ENCODE results near the gene ACSS3.
"Not testable (repeated sequence)": the region's sequence is repeated elsewhere in the genome, so short reads cannot be mapped to it uniquely, and the experiment has no call there.

ACSS3 gene

DNA sequence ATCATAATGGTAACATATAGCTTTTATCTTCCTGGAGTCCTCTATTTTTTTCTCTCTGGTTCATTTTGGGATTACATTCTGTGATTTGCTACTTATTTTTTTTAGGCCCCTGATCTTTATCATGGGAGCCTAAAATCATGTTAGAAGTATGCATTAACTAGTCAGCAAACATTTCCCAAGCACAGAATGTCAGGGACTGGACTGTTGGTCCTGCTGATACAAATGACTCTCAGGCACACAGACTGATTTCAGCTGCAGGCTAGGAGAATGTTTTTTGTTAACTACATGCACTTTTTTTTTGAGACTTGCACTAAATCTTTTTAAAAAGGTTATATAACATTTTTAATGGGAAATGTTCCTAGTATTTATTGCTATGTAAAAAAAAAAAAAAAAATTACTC is 131.1 kb downstream of the ACSS3 start:
- in situ Hi-C loops (cut with HindIII; ENCODE audit: low sequenced_read_pairs), result no loop called here
- H3K4me3 ChIP-seq (ENCODE audit: low read depth, low read length), result no peak overlapping the region
- TF ChIP-seq, protein P1, sequence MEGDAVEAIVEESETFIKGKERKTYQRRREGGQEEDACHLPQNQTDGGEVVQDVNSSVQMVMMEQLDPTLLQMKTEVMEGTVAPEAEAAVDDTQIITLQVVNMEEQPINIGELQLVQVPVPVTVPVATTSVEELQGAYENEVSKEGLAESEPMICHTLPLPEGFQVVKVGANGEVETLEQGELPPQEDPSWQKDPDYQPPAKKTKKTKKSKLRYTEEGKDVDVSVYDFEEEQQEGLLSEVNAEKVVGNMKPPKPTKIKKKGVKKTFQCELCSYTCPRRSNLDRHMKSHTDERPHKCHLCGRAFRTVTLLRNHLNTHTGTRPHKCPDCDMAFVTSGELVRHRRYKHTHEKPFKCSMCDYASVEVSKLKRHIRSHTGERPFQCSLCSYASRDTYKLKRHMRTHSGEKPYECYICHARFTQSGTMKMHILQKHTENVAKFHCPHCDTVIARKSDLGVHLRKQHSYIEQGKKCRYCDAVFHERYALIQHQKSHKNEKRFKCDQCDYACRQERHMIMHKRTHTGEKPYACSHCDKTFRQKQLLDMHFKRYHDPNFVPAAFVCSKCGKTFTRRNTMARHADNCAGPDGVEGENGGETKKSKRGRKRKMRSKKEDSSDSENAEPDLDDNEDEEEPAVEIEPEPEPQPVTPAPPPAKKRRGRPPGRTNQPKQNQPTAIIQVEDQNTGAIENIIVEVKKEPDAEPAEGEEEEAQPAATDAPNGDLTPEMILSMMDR (IDR thresholded peaks at IDR 0.05; ENCODE audit: low read depth, low read length, missing control alignments), result no peak
- no peak for DNase-seq (ENCODE audit: low read depth)

DNA sequence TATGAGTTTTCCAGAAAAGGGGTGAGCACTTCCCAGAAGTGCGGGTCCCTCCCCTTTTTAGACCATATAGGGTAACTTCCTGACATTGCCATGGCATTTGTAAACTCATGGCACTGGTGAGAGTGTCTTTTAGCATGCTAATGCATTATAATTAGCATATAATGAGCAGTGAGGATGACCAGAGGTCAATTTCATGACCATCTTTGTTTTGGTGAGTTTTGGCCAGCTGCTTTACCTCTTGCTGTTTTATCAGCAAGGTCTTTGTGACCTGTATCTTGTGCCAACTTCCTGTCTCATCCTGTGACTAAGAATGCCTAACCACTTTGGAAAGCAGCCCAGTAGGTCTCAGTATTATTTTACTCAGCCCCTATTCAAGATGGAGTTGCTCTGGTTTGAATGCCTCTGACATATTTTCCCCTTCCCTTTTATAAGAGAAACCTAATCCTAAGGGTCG is 131.9 kb downstream of the ACSS3 start:
- in situ Hi-C loops (cut with HindIII; ENCODE audit: low sequenced_read_pairs), result not testable (repeated sequence)
- DNase-seq (ENCODE audit: low read depth), result peak; percentile 53

DNA sequence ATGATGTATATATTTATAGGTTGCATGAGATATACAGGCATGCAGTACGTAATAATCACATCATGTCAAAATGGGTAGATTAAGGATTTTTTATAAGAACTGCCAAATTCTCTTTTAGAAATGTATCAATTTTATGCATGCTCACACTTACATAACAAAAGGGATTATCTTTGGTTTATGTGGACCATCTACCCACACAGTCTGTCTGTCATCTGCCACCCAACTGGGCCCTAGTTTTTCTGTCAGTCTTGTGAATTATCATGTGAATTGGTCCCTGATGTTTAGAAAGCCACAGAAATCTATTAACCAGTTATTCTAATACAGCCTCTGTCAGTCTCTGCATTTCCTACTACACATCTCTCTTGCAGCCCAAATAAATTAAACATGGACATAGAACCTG is 133.4 kb downstream of the ACSS3 start:
- no peak for DNase-seq (ENCODE audit: low read depth)
- no peak overlapping the region for H3K4me3 ChIP-seq (ENCODE audit: low read depth, low read length)
- in situ Hi-C loops (cut with HindIII; ENCODE audit: low sequenced_read_pairs), result no loop called here
- TF ChIP-seq, protein P1 (IDR thresholded peaks at IDR 0.05; ENCODE audit: low read depth, low read length, missing control alignments), result no peak

More for the DNA sequence above, 131.9 kb downstream of the ACSS3 start:
- not testable (repeated sequence) for H3K4me3 ChIP-seq (ENCODE audit: low read depth, low read length)

DNA sequence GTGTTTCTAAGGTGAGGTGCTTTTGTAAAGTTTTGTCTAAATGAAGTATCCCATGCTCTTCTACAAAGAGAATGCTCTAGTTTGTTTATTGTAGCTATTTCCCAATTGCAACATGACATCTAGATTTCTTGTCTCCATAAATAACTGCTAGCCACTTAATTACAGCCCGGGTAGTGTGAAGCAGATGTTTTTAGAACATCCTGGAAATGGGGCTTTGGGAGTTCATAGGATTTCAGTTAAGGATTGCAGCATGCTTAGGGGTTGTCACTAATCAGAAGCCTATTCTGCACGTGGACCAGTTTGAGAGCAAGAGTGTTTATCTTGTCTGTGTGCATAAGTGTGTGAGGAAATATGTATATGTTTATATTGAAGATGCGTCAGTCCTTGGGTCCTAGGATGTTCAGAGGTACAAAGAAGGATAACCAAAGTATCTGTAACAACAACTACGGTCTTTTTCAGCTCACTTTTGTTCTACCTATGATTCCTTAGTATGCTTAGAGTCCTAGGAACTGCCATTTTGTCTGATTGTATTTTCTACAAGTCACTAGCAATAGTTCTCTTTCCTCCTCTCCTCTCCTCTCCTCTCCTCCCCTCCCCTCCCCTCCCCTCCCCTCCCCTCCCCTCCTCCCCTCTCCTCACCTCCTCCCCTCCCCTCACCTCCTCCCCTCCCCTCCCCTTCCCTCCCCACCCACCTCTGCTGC is 135.3 kb downstream of the ACSS3 start:
- H3K4me3 ChIP-seq (ENCODE audit: low read depth, low read length), result no peak overlapping the region
- in situ Hi-C loops (cut with HindIII; ENCODE audit: low sequenced_read_pairs), result no loop called here
- no peak for DNase-seq (ENCODE audit: low read depth)
- TF ChIP-seq, protein P1 (IDR thresholded peaks at IDR 0.05; ENCODE audit: low read depth, low read length, missing control alignments), result no peak

DNA sequence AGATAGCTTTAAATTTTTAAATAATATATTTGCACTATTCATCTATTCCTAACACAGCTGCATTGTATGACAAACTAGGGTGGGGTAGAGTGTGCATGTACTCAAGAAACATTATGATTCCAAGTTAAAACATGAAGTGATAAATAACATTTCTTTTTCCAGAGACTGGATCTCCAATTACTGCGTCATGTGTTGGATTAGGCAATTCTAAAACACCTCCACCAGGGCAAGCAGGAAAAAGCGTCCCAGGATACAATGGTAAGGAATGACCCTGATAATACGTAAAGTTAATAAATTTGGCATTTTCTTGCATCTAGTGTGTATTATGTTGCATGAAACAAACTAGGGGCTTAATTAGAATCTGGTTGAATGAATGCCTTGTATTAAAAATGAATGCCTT is 138.9 kb downstream of the ACSS3 start:
- H3K4me3 ChIP-seq (ENCODE audit: low read depth, low read length), result no peak overlapping the region
- no peak for DNase-seq (ENCODE audit: low read depth)
- in situ Hi-C loops (cut with HindIII; ENCODE audit: low sequenced_read_pairs), result no loop called here
- TF ChIP-seq, protein P1 (IDR thresholded peaks at IDR 0.05; ENCODE audit: low read depth, low read length, missing control alignments), result no peak

DNA sequence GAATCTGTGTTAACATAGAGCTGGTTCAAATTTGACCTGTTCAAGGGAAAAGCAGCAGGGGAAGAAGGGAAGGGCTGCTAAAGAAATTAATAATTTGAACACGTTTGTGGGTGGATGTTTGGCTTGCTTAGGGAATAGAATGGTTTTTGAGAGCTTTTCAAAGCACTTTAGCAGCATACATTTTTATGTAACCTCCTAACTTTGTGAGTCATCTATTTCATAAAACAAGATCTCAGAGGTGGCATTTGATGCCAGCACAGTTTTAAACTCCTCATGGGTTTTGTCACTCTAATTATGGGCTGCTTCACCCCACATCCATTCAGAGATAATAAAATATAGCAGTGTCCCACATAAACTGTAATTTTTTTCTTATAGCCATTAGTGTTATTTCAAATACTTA is 143.8 kb downstream of the ACSS3 start:
- no peak for DNase-seq (ENCODE audit: low read depth)
- in situ Hi-C loops (cut with HindIII; ENCODE audit: low sequenced_read_pairs), result no loop called here
- TF ChIP-seq, protein P1 (IDR thresholded peaks at IDR 0.05; ENCODE audit: low read depth, low read length, missing control alignments), result no peak
- no peak overlapping the region for H3K4me3 ChIP-seq (ENCODE audit: low read depth, low read length)

DNA sequence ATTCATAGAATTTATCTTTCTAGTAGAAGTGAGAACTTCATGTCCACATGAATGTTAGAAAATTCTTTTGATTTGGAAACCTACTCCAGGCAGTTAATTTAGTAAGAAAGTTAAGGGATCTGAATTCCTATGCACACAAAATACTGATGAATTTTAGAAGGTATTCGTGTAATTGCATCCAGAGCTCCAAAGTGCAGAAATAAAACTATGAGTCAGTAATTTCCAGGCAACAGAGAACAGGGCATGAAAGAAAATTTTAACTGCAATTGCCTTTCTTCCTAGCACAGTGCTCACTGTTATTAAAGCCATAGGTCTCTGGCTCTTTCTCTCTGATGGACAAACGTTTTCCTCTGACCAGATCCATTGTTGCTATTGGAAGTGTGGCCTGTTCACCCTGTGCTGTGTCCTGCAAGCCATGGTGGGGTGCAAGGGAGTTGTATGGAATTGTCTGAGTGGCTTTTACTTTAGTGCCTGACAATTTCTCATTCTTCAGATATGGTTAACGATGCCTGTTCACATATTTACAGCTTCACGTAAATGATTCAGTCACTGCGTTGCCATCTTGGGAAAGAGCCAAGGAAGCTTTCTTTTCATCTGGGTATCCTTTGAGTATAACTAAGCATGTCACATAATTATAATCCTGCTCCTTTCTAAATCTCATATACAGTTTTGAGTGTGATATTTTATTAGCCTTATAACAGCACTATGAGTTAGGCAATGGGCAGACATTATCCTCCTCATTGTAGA is 145.1 kb downstream of the ACSS3 start:
- in situ Hi-C loops (cut with HindIII; ENCODE audit: low sequenced_read_pairs), result no loop called here
- TF ChIP-seq, protein P1 (IDR thresholded peaks at IDR 0.05; ENCODE audit: low read depth, low read length, missing control alignments), result no peak
- H3K4me3 ChIP-seq (ENCODE audit: low read depth, low read length), result no peak overlapping the region
- no peak for DNase-seq (ENCODE audit: low read depth)

All from astrocyte of the cerebellum (primary cell).